ENCODE measurements around the gene CORIN.
"Not testable (repeated sequence)": the region's sequence is repeated elsewhere in the genome, so short reads cannot be mapped to it uniquely, and the experiment has no call there.

CORIN gene

GRCh38 chr4:47553329-47554125, 284.3 kb downstream of the CORIN start:
- no peak for DNase-seq

- DNase-seq, result no peak
Observed at GRCh38 chr4:47551682-47552081, 286.2 kb downstream of the CORIN start.

DNA sequence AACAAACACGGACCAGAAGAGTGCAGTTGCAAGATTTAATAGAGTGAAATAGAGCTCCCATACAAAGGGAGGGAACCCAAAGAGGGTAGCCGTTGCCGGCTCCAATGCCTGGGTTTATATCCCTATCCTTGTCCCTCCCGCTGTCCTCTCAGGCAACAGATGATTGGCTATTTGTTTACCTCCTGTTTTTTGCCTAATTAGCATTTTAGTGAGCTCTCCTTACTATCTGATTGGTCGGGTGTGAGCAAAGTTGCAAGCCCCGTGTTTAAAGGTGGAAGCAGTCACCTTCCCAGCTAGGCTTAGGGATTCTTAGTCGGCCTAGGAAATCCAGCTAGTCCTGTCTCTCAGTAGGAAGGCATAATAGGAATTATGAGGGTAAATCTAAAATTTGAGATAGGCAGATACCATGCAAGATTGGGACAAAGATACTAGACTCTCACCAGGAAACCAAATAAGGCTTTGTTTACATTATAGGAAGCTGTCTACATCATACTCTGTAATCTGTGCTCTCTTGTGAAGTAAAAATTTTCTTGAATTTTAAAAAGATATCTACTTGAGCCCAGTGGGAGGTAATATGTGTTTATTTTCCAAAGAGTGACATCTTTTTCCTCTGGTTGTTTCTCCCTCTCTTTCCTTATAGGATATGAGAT, 286.8 kb downstream of the CORIN start:
- no peak for DNase-seq

GRCh38 chr4:47550357-47550756, 287.5 kb downstream of the CORIN start:
- not testable (repeated sequence) for DNase-seq
